ENCODE measurements around the gene TRMU.

GRCh38 chr22:46357711-46358520 is 22.4 kb downstream of the TRMU start:
- TF ChIP-seq CTCF (conservative IDR thresholded peaks at IDR 0.05; ENCODE audit: low read depth, low read length) (no peak), POLR2A (IDR thresholded peaks at IDR 0.05; ENCODE audit: low read depth, low read length) (no peak), RAD21 (IDR thresholded peaks at IDR 0.05; ENCODE audit: low read length) (no peak), USF2 (IDR thresholded peaks at IDR 0.05; ENCODE audit: low read depth, low read length) (no peak), ELK1 (IDR thresholded peaks at IDR 0.05; ENCODE audit: borderline replicate concordance, low read depth, low read length) (no peak), MXI1 (IDR thresholded peaks at IDR 0.05; ENCODE audit: borderline replicate concordance, low read depth, low read length) (no peak), MAZ (IDR thresholded peaks at IDR 0.05; ENCODE audit: borderline replicate concordance, low read depth, low read length) (no peak), BHLHE40 (IDR thresholded peaks at IDR 0.05; ENCODE audit: low read depth, low read length) (no peak), MAFK (IDR thresholded peaks at IDR 0.05; ENCODE audit: low read depth, low read length) (no peak)
